ENCODE results near the gene ELP5. TPM values are rescaled to one million over a fixed set of nuclear protein-coding genes. Genes with fewer than 3 reads are reported as not detected.

ELP5 gene
- total RNA-seq, 1 donor from 2014 or later: 24.9 TPM

GRCh38 chr17:7241783-7242716, 10.0 kb upstream of the ELP5 start, which contains the start of gene GABARAP:
TSS of gene GABARAP (minus strand) at chr17:7242449. CDS start at chr17:7242330, 119 bp downstream.
- peak; percentile 76 for FAIRE-seq
- peaks cover 21% of the 10 kb centered on the region for H4K20me1 ChIP-seq (ENCODE audit: insufficient read depth, low read length)
- Mint-ChIP-seq H3K9me3 (ENCODE audit: unreplicated experiment) (no peaks in the 10 kb centered on the region), H3K4me1 (ENCODE audit: low read depth, unreplicated experiment) (peaks cover 14% of the 10 kb centered on the region), H3K27ac (ENCODE audit: unreplicated experiment) (peak within 1 kb of the TSS; percentile 98), H3K36me3 (ENCODE audit: low read depth, unreplicated experiment) (peaks cover 8% of the 10 kb centered on the region), H3K4me3 (ENCODE audit: unreplicated experiment) (peak within 1 kb of the TSS; percentile 94), H3K27me3 (ENCODE audit: low read depth, unreplicated experiment) (no peaks in the 10 kb centered on the region)
- H3K9me3 ChIP-seq (ENCODE audit: insufficient read depth, low read depth, low read length): no peaks in the 10 kb centered on the region
- peak within 1 kb of the TSS; percentile 92 for H3K4me3 ChIP-seq (ENCODE audit: insufficient read depth, low read depth, low read length)
- H3K4me1 ChIP-seq (ENCODE audit: insufficient read depth, low read length): peaks cover 23% of the 10 kb centered on the region
- H2AFZ ChIP-seq (ENCODE audit: low read depth, low read length): peak within 1 kb of the TSS; percentile 96
- no peak for TF ChIP-seq CTCF (IDR thresholded peaks at IDR 0.05; ENCODE audit: insufficient read depth, low read depth, low read length)
- no peak for TF ChIP-seq EZH2 (IDR thresholded peaks at IDR 0.05; ENCODE audit: insufficient read depth, low read length)
- peak within 1 kb of the TSS; percentile 99 for H3K4me2 ChIP-seq (ENCODE audit: low read length)
- H3K36me3 ChIP-seq (ENCODE audit: insufficient read depth, low read length): peaks cover 28% of the 10 kb centered on the region
- DNase-seq (ENCODE audit: low read depth): peak; percentile 82
- H3K79me2 ChIP-seq (ENCODE audit: insufficient read depth, low read length): peaks cover 63% of the 10 kb centered on the region
- peak within 1 kb of the TSS; percentile 99 for H3K9ac ChIP-seq (ENCODE audit: low read length)
- H3K27me3 ChIP-seq (ENCODE audit: insufficient read depth, low read length): no peaks in the 10 kb centered on the region
- H3K27ac ChIP-seq (ENCODE audit: low read depth, low read length): peak within 1 kb of the TSS; percentile 98

DNA sequence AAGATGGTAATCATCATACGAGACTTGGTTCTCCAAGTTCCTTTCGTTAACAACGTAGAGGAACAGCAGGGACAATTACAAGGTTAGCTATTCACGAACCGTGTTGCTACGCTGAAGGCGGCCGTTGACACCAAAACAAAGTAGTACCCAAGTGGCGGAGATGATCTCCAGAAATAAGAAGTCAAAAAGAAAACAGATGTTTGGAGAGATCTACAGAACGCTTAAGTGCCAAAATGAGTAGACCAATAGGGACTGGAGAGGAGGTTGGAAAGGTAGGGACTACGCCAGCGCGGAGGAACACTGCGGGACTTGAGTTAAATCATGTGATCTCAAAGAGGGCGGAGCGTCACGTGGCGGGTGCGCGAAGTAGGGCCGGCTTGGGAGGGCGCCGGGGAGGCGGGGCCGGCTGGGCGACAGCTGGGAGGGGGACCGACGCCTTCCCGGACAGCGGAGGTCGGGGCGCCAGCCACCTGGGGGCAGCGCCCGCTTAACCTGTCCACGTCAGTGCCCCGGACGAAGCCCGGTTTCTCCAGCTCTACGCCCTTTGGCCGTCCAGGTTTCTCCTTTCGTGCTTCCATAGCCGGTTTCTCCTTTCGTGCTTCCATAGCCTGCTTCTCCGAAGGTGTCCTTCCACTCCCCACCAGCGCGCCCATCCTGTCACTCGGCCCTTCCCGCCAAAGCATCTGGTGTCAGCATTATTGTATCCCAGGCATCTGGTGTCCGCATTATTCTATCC, 9.1 kb upstream of the ELP5 start:
- DNase-seq (ENCODE audit: low read depth): peak; percentile 95
- peaks cover 63% of the 10 kb centered on the region for H3K79me2 ChIP-seq (ENCODE audit: insufficient read depth, low read length)
- peak overlapping the region; percentile 94 for H3K4me3 Mint-ChIP-seq (ENCODE audit: unreplicated experiment)

More for the DNA sequence above, 9.1 kb upstream of the ELP5 start:
- H3K9ac ChIP-seq (ENCODE audit: low read length): peak overlapping the region; percentile 99
- peaks cover 12% of the 10 kb centered on the region for H3K4me1 Mint-ChIP-seq (ENCODE audit: low read depth, unreplicated experiment)
- peak overlapping the region; percentile 96 for H2AFZ ChIP-seq (ENCODE audit: low read depth, low read length)
- H3K36me3 ChIP-seq (ENCODE audit: insufficient read depth, low read length): peaks cover 26% of the 10 kb centered on the region
- H3K27ac Mint-ChIP-seq (ENCODE audit: unreplicated experiment): peak overlapping the region; percentile 98
- H3K9me3 Mint-ChIP-seq (ENCODE audit: unreplicated experiment): no peaks in the 10 kb centered on the region
- H3K27me3 ChIP-seq (ENCODE audit: insufficient read depth, low read length): no peaks in the 10 kb centered on the region
- no peak for TF ChIP-seq CTCF (IDR thresholded peaks at IDR 0.05; ENCODE audit: insufficient read depth, low read depth, low read length)
- TF ChIP-seq EZH2 (IDR thresholded peaks at IDR 0.05; ENCODE audit: insufficient read depth, low read length): no peak
- H3K9me3 ChIP-seq (ENCODE audit: insufficient read depth, low read depth, low read length): no peaks in the 10 kb centered on the region
- H3K36me3 Mint-ChIP-seq (ENCODE audit: low read depth, unreplicated experiment): peaks cover 7% of the 10 kb centered on the region
- H3K4me2 ChIP-seq (ENCODE audit: low read length): peak overlapping the region; percentile 99
- H3K27me3 Mint-ChIP-seq (ENCODE audit: low read depth, unreplicated experiment): no peaks in the 10 kb centered on the region
- FAIRE-seq: peak; percentile 58
- H3K4me3 ChIP-seq (ENCODE audit: insufficient read depth, low read depth, low read length): peak overlapping the region; percentile 92
- peaks cover 18% of the 10 kb centered on the region for H3K4me1 ChIP-seq (ENCODE audit: insufficient read depth, low read length)
- H4K20me1 ChIP-seq (ENCODE audit: insufficient read depth, low read length): peaks cover 16% of the 10 kb centered on the region
- H3K27ac ChIP-seq (ENCODE audit: low read depth, low read length): peak overlapping the region; percentile 98
